Gastrocnemius medialis (tissue), 4 donors: ENCODE measurements around the gene SUFU.

Source experiments
- POLR2A ChIP-seq, 2 donors: fragments of 450-650 bp; IDR thresholded peaks; one replicate each; pipeline ENCODE4 v1.6.1; 2017; ENCODE audit warnings: antibody characterized with exemption in 2 of 2, mild to moderate bottlenecking in 2 of 2, moderate library complexity in 2 of 2
- TF ChIP-seq, protein P1 (sequence below), 5 experiments: fragments of 450-650 bp in 3 of 5; fragments of 200-600 bp in 2 of 5; sonication (generic) in 2 of 5; IDR thresholded peaks in 4 of 5; conservative IDR thresholded peaks in 1 of 5; 1 replicate in 4 of 5; 2 replicates in 1 of 5; pipeline ENCODE4 v1.5.1; 2016 to 2019; ENCODE audit warnings: antibody characterized with exemption in 5 of 5, mild to moderate bottlenecking in 3 of 5, moderate library complexity in 3 of 5

DNA sequence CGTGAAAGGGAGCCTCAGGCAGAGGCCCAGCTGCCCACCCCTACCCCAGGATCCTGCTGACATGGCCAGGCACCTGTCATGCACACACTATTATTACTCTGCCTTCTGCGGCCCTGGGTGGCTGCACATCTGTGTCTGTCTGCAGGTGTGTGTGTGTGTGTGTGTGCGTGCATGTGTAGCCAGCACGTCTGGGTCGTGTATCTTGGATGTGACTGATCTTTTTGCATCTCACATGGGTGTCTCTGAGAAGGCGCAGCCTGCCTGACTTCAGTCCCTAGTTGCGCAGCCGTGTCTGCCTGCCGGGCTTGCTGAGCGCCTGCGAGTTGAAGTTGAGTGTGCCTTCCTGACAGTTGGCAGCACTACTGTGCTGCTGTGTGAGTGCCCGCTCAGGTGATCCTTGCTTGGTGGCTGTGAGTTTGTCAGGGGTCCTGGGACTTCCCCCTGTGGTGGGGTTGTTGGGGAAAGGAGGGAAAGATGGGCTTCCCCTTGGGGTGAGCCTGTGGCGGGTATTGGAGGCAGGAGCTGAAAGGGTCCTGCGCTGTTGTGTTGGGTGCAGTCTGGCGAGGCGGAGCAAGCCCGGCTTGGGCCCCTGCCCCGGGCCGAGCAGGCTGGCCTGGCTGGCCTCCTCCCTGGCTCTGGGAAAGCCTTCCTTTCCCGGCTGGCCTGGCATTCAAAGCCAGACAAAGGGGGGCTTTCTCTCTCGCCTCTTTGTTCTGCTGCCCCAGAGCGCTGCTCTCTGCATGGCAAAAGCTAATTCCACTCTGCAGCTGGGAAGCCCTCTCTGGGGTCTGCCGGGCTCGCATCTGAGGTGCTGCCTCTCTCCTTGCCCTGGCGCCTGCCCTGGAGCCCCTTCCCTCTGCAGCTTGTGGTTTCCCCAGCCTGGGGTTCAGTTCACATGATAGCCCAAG, 145.4 kb downstream of the SUFU start:
- TF ChIP-seq, protein P1, sequence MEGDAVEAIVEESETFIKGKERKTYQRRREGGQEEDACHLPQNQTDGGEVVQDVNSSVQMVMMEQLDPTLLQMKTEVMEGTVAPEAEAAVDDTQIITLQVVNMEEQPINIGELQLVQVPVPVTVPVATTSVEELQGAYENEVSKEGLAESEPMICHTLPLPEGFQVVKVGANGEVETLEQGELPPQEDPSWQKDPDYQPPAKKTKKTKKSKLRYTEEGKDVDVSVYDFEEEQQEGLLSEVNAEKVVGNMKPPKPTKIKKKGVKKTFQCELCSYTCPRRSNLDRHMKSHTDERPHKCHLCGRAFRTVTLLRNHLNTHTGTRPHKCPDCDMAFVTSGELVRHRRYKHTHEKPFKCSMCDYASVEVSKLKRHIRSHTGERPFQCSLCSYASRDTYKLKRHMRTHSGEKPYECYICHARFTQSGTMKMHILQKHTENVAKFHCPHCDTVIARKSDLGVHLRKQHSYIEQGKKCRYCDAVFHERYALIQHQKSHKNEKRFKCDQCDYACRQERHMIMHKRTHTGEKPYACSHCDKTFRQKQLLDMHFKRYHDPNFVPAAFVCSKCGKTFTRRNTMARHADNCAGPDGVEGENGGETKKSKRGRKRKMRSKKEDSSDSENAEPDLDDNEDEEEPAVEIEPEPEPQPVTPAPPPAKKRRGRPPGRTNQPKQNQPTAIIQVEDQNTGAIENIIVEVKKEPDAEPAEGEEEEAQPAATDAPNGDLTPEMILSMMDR (IDR thresholded peaks at IDR 0.05 in 4 of 5, conservative IDR thresholded peaks at IDR 0.05 in 1 of 5), result no peak
- no peak for TF ChIP-seq POLR2A (IDR thresholded peaks at IDR 0.05)
